Pancreas (tissue), 10 donors: ENCODE data around the gene BAD. TPM values are rescaled to one million over a fixed set of nuclear protein-coding genes. Genes with fewer than 3 reads are reported as not detected.

Experiments used
- ATAC-seq, 4 donors: fragments of 200-7000 bp; cut with Tn5 transposase; one replicate each; pipeline versions ENCODE4 v1.8.0 to v1.9.1; 2020; ENCODE audit warnings: mild to moderate bottlenecking in 4 of 4, moderate library complexity in 4 of 4
- DNase-seq, 6 donors: peaks; one replicate each; pipeline ENCODE4 v3.0.0-alpha.2; 2020
- FAIRE-seq: peaks from 2 replicates; lab custom pipeline; 2012; peaks lifted over from hg19 to GRCh38; lab: Jason Lieb, UNC
- H3K27ac ChIP-seq, 4 donors: fragments of 200-600 bp; sonication (generic); 1 replicate in 3 of 4; 2 replicates in 1 of 4; pipeline versions ENCODE4 v1.5.0 to v1.8.0; 2020
- H3K27me3 ChIP-seq, 4 donors: fragments of 200-600 bp; one replicate each; pipeline ENCODE4 v1.8.0; 2021
- H3K36me3 ChIP-seq, 3 donors: fragments of 200-600 bp; sonication (generic) in 1 of 3; one replicate each; pipeline versions ENCODE4 v1.5.0 to v1.8.0; 2020 to 2021
- H3K4me1 ChIP-seq, 3 donors: fragments of 200-600 bp; one replicate each; pipeline ENCODE4 v1.8.0; 2021
- H3K4me3 ChIP-seq, 4 donors: fragments of 200-600 bp; sonication (generic) in 2 of 4; one replicate each; pipeline versions ENCODE4 v1.5.0 to v1.8.0; 2020 to 2021
- H3K9me3 ChIP-seq, 4 donors: fragments of 200-600 bp; one replicate each; pipeline ENCODE4 v1.8.0; 2021
- CTCF ChIP-seq, 4 donors: fragments of 200-600 bp; sonication (generic) in 3 of 4; IDR thresholded peaks; one replicate each; pipeline versions ENCODE4 v1.5.0 to v1.8.0; 2021; ENCODE audit warnings: antibody characterized with exemption in 4 of 4
- WGBS, 2 donors: extraction: QIAGEN DNeasy Blood & Tissue Kit; methylation state at CpG; one replicate each; pipeline ENCODE4 v1.1.7; 2013; 5-methylcytosine and 5-hydroxymethylcytosine counted together
- intact Hi-C, 3 donors: fragments of 100-400 bp; cut with DNase I; formaldehyde crosslinking; loops; one replicate each; pipeline versions ENCODE4 v1.11.1 to v1.14.2; 2022
- polyA plus RNA-seq, 2 donors: library from polyadenylated mRNA; stranded (reverse); fragments of 200-250 nt; gene quantifications; one replicate each; pipeline ENCODE4 v1.2.3, GENCODE V29; 2013
- total RNA-seq, 6 donors: library from RNA; stranded (reverse); fragmentation: NEBNext Ultra II Directional in 4 of 6; extraction: Animal tissue kit (Norgen Biotek cat#: 25700) in 4 of 6; gene quantifications; one replicate each; pipeline versions ENCODE4 v1.2.1 to v1.2.4, GENCODE V29; 2021 to 2023
- donor health status: healthy with polysubstance abuse.
- donor health status: DM: no; HTN: no; CAD: no; lungs with moderate emphysema.
- donor health status: DM: no; HTN: no; CAD: no.
- donor health status: control.
- donor health status: control.
- donor health status: Bipolar disorder and iron deficiency.
- donor health status: DM: yes; HTN: yes; CAD: no.
- donor health status: DM: no; HTN: no; CAD: no.
- donor health status: DM: no; HTN: no; CAD: no.
- donor health status: DM: yes; HTN: yes; CAD: no.

Gene BAD
- total RNA-seq (10 to 100 TPM; 21.5 to 28.2 (median 23.6) TPM), polyA plus RNA-seq (10 to 100 TPM; 48.6 to 66.3 TPM)

DNA sequence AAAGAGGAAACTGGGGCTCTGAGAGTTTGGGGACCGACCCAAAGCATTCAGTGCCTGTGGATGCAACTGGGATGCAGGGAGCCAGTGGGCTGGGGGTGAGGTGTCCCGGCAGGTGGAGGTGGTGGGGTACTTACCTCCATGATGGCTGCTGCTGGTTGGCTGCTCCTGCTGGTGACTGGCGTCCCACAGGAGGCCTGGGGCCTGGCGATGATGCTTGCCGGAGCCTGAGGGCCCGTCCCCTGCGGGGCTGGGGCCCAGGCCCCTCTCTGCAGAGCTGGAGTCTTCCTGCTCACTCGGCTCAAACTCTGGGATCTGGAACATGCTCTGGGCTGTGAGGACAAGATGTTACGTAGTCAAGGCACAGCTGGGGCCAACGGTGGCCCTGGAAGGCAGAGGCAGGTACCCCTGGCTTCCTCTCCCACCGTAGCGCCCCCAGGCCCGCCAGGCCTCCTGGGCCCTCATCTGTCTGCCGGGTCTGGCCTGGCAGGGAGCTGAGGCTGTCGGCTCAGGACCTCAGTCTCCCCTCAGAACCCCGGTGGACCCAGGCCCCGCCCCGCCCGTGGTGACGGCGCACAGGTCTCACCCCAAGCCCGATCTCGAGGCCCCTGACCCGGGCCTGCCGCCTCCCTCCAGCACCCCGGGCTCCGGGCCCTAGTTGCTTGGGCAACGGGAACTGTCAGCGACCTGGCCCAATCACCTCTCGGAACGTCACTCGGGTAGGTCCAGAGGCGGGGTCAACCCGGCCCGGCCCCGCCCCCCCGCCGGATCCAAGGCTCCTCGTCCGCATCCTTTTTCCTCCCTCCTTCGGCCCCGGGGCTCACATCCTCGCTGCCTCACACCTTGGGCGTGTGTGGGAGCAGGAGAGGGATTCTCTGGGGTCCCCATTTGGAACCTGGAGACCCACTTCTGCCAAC lies at the start of gene BAD:
Gene BAD (minus strand): TSS at position 618 of the 914 bp plus-strand sequence. CDS start 297 bp downstream, at position 321.
- H3K36me3 ChIP-seq = no peaks in the 10 kb centered on the region
- intact Hi-C loops = no loop called here
- 2% methylated on average over 40 to 44 of the region's 44 CpGs for WGBS, 2 donors
- peaks cover 13 to 14% (median 14%) of the 10 kb centered on the region in 3 donors for H3K4me1 ChIP-seq
- H3K27me3 ChIP-seq = no peaks in the 10 kb centered on the region
- no peak for TF ChIP-seq CTCF (IDR thresholded peaks at IDR 0.05)
- peak; percentile 82 to 94 (median 91) for ATAC-seq
- no peak for FAIRE-seq
- DNase-seq = peak; percentile 93 to 98 (median 96)
- H3K9me3 ChIP-seq = no peaks in the 10 kb centered on the region
- peak within 1 kb of the TSS; percentile 80 to 92 (median 88) for H3K27ac ChIP-seq
- H3K4me3 ChIP-seq = peak within 1 kb of the TSS; percentile 53 to 91 (median 80)

DNA sequence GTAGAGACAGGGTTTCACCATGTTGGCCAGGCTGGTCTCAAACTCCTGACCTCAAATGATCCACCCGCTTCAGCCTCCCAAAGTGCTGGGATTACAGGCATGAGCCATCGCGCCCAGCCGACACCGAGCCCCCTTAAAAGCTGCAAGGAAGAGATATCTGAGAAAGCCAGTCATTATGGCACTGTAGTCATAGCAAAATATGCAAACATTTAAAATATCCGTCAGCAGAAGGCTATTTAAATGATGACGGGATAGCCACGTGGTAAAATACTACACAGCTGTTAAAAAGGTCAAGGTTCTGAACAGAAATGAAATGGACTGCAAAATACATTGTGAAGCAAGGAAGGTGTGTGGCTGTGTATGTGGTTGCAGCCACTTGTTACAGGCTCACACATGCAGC lies 49.1 kb upstream of the BAD start:
- Histone ChIP-seq H3K4me3 (no peak overlapping the region), H3K27me3 (no peaks in the 10 kb centered on the region), H3K27ac (no peak overlapping the region), H3K9me3 (no peaks in the 10 kb centered on the region), H3K36me3 (no peaks in the 10 kb centered on the region), H3K4me1 (peaks cover 4 to 12% (median 8%) of the 10 kb centered on the region in 3 donors)
- TF ChIP-seq CTCF (IDR thresholded peaks at IDR 0.05) = no peak
- intact Hi-C loops = no loop called here
- ATAC-seq (no peak), DNase-seq (no peak), FAIRE-seq (no peak)
- 88 to 95% methylated on average over 8 of the region's 8 CpGs for WGBS, 2 donors

DNA sequence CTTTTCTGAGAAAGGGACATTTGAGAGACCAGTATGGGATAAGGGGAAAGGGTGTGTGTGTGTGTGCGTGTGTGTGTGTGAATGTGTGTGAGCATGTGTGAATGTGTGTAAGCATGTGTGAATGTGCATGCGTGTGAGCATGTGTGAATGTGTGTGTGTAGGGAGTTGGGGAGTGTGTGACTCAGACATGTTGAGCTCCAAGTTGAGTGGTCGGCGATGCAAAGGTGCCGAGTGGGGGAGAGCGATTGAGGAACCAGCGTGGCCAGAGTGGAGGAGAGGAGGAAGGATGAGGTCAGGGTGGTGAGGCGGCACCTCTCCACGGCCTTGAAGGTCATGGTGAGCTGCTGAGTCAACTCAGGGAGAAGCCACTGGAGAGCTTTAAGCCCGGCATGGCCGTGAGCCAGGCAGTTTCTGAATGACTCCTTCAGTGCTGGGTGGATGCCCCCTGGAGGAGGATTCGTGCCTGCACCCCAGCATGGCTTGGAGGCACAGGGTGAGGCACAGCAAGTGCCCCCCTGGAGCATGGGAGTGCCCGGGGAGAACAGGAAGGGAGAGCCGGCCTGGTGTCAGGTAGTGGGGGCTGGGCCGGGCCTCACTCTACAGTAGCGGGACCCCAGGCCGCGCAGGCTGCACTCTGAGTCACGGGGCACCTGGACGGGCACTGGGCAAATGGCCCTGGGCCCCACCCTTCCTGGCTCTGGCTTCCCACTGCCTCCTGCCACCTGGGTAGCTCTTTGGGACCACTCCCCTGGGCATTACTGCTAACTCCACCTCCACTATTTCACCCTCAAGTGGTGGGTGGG lies 47.3 kb upstream of the BAD start:
- 28% methylated on average over 18 to 20 of the region's 20 CpGs for WGBS, 2 donors
- FAIRE-seq = no peak

DNA sequence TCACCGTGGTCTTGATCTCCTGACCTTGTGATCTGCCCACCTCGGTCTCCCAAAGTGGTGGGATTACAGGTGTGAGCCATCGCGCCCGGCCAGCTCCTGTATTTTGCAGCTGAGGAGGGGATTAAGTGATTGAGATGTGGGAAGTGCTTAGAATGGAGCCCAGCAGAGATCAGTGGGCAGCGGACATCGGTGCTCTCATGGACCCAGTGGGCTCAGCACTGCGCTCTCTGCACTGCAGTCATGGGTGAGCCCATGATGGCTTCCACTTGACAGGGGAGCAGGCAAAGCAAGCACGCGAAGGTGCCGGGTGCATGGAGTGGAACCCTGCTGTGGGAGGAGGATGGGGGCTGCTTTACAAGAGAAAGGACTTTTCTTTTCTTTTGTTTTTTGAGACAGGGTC lies 46.4 kb upstream of the BAD start:
- ATAC-seq (no peak), DNase-seq (no peak), FAIRE-seq (no peak)
- H3K27ac ChIP-seq = no peak overlapping the region
- intact Hi-C loops = no loop called here
- no peak overlapping the region for H3K4me3 ChIP-seq
- H3K36me3 ChIP-seq = no peaks in the 10 kb centered on the region
- TF ChIP-seq CTCF (IDR thresholded peaks at IDR 0.05) = no peak
- no peaks in the 10 kb centered on the region for H3K9me3 ChIP-seq
- 78 to 80% methylated on average over 11 of the region's 11 CpGs for WGBS, 2 donors
- H3K27me3 ChIP-seq = no peaks in the 10 kb centered on the region
- peaks cover 4 to 12% (median 8%) of the 10 kb centered on the region in 3 donors for H3K4me1 ChIP-seq

More for the DNA sequence above, 47.3 kb upstream of the BAD start:
- Histone ChIP-seq H3K4me1 (peaks cover 4 to 12% (median 8%) of the 10 kb centered on the region in 3 donors), H3K36me3 (no peaks in the 10 kb centered on the region), H3K4me3 (no peak overlapping the region), H3K27me3 (no peaks in the 10 kb centered on the region), H3K9me3 (no peaks in the 10 kb centered on the region), H3K27ac (peak overlapping the region; percentile 22 to 53 (median 52))
- intact Hi-C loops = no loop called here
- ATAC-seq (peak; percentile 75 to 84 (median 82)), DNase-seq (peak; percentile 72 to 92 (median 84))
- TF ChIP-seq CTCF (IDR thresholded peaks at IDR 0.05) = peak in 2 of 4 donors; percentile 9 to 30
